ENCODE results near the gene GIMAP5.

GIMAP5 gene

GRCh38 chr7:150791304-150791703 lies 54.1 kb downstream of the GIMAP5 start:
- H3F3A ChIP-seq (ENCODE audit: control insufficient read depth, insufficient read depth) = no peaks in the 10 kb centered on the region
- no peaks in the 10 kb centered on the region for H3K9me2 ChIP-seq (replicated peaks; ENCODE audit: control insufficient read depth, low read length)
- H3K4me2 ChIP-seq (ENCODE audit: low read length) = no peak overlapping the region
- H3K36me3 ChIP-seq (ENCODE audit: control insufficient read depth, low read length) = no peaks in the 10 kb centered on the region
- H3K9me3 ChIP-seq (ENCODE audit: control insufficient read depth, insufficient read depth, low read length) = no peaks in the 10 kb centered on the region
- peaks cover 15% of the 10 kb centered on the region; the same call in 1 of the 2 replicates for H3K27me3 ChIP-seq (ENCODE audit: control insufficient read depth, low read length)
- TF ChIP-seq EZH2phosphoT487 (IDR thresholded peaks at IDR 0.05; ENCODE audit: borderline replicate concordance, low read length) = no peak
- no peak for TF ChIP-seq CTCF (IDR thresholded peaks at IDR 0.05; ENCODE audit: low read depth, low read length, poor library complexity, severe bottlenecking)
- H3K4me1 ChIP-seq (ENCODE audit: control insufficient read depth, low read length) = peaks cover 8% of the 10 kb centered on the region
- H3K4me3 ChIP-seq (ENCODE audit: low read length) = no peak overlapping the region
- no peaks in the 10 kb centered on the region for H3K79me2 ChIP-seq (ENCODE audit: control insufficient read depth, low read length)
- H3K27ac ChIP-seq (ENCODE audit: low read depth, low read length) = no peak overlapping the region
- H4K20me1 ChIP-seq (ENCODE audit: control insufficient read depth, insufficient read depth, low read depth, low read length) = no peaks in the 10 kb centered on the region

DNA sequence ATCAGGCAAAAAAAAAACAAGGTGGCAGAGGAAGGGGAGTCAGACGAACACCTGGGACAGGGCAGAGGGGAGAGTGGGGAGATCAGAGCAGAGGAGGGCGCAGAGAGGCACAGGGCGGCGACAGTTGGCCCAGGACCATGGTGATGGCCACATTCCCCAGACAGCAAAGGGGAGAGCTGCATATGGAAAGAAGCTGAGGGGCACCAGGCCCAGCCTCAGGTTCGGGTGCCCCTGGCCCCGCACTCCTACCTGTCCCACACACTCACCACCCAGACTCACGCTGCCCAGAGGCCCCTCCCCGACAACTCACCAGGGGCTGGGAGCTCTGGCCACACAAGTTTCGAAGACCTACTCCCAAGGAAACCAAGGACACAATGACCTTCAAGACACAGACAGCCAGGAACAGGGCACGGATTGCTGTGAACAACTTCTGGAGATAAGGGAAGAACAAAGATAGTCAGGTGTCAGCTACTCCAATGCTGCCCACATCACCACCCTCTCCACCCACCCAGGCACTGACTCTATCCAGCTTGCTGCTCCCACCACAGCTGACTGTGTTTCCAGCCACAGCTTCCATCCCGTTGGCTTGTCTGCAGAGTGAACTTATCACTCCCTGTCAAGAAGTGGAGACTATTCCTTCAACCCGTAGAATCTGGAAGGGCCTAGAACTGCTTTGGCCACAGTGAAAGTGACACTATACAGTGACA lies 54.7 kb downstream of the GIMAP5 start:
- no peak overlapping the region for H3K27ac ChIP-seq (ENCODE audit: low read depth, low read length)
- H3K9me2 ChIP-seq (replicated peaks; ENCODE audit: control insufficient read depth, low read length) = no peaks in the 10 kb centered on the region
- H3K4me1 ChIP-seq (ENCODE audit: control insufficient read depth, low read length) = peaks cover 8% of the 10 kb centered on the region
- no peaks in the 10 kb centered on the region for H3K9me3 ChIP-seq (ENCODE audit: control insufficient read depth, insufficient read depth, low read length)
- H4K20me1 ChIP-seq (ENCODE audit: control insufficient read depth, insufficient read depth, low read depth, low read length) = no peaks in the 10 kb centered on the region
- H3K79me2 ChIP-seq (ENCODE audit: control insufficient read depth, low read length) = no peaks in the 10 kb centered on the region
- no peaks in the 10 kb centered on the region for H3K36me3 ChIP-seq (ENCODE audit: control insufficient read depth, low read length)
- no peak for TF ChIP-seq CTCF (IDR thresholded peaks at IDR 0.05; ENCODE audit: low read depth, low read length, poor library complexity, severe bottlenecking)
- no peak overlapping the region for H3K4me2 ChIP-seq (ENCODE audit: low read length)
- H3F3A ChIP-seq (ENCODE audit: control insufficient read depth, insufficient read depth) = no peaks in the 10 kb centered on the region
- H3K27me3 ChIP-seq (ENCODE audit: control insufficient read depth, low read length) = peaks cover 15% of the 10 kb centered on the region; the same call in 1 of the 2 replicates
- no peak overlapping the region for H3K4me3 ChIP-seq (ENCODE audit: low read length)
